Activated CD4-positive, alpha-beta T cell treated with anti-CD3 and anti-CD28 coated beads, Interleukin-2, amount 50 U/mL, for 48 hours (primary cell): Measurements from ENCODE around the gene PKIG.

Experiments
- DNase-seq, 2 experiments: peaks; one replicate each; pipeline ENCODE4 v3.0.0-alpha.2; 2020

The PKIG gene

DNA sequence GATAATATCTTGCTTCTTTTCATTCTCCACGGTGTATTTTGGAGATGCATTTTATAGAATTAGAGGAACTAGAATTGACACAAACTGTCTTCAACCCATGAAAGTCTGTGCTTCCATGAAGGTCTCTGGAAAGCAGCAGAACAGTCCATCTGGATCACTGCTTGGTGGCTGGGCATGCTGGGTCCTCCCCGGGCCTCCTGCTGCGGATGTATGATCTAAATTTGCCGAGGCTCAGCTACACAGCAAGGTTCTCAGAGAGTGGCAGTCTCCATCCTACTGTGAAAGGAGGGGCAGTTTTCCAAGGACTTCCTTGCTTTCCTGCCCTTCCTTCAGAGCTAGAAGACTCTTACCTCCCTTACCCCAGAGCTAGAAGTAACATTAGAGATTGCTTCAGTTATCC, 15.1 kb downstream of the PKIG start:
- no peak for DNase-seq

GRCh38 chr20:44597930-44598329, 15.6 kb downstream of the PKIG start:
- no peak for DNase-seq

- DNase-seq = no peak
These were observed 16.3 kb downstream of the PKIG start for GRCh38 chr20:44598423-44599305.

DNA sequence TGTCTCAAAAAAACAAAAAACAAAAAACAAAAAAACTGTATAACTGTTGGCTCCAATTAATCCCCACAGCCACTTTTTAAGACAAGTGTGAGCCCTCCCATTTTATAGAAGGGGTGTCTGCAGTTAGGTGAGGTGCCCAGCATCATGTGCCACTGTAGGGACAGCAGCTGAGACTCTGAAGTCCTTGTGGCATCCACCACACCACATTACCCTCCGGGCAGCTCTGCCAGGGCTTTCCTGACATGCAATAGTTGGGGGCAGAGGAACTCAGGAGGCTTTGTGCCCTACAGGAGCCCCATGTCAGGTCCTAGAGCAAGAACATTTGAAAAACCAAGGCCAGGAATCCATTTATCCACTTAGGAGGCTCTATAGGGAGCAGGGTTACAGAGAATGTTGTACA, 17.3 kb downstream of the PKIG start:
- DNase-seq = no peak

DNA sequence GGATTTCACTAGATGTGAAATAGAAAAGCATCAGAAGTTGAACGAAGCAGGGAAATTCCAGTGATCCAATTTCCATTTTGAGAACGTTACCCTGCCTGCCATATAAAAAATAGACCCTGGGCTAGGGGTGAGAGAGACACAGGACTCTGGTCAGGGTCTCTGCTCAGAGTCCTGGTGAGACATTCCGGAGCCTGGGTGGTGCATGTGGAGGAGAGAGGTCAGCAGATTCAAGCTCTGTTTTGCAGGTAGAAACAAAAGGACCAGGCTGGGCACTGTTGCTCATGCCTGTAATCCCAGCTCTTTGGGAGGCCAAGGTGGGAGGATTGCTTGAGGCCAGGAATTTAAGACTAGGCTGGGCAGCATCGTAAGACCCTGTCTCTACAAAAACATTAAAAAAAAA, 17.9 kb downstream of the PKIG start:
- DNase-seq = no peak

- no peak for DNase-seq
These were observed 18.4 kb downstream of the PKIG start for GRCh38 chr20:44600758-44601201.

DNA sequence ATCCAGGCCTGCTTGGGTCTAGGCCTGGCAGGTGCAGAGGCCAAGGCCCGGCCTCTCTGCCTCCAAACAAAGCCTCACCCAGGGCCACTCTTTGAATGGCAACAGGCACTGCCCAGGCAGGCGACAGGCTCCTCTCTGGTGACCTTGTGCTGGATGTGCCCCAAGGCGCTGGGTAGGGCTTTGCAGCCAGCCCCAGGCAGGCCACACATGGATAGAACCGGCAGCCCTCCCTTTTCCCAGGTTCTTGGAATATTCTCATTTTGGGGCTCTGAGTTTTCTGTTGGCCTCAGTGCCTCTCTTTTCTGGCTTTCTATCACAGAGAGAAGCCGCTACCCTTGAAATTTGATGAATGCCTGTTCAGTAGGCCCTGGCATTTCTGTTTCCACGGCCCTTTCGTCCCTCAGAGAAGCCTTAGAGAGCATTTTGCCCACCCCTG, 18.9 kb downstream of the PKIG start:
- no peak for DNase-seq

- DNase-seq = no peak
These were observed 19.4 kb downstream of the PKIG start for GRCh38 chr20:44601801-44602204.

DNA sequence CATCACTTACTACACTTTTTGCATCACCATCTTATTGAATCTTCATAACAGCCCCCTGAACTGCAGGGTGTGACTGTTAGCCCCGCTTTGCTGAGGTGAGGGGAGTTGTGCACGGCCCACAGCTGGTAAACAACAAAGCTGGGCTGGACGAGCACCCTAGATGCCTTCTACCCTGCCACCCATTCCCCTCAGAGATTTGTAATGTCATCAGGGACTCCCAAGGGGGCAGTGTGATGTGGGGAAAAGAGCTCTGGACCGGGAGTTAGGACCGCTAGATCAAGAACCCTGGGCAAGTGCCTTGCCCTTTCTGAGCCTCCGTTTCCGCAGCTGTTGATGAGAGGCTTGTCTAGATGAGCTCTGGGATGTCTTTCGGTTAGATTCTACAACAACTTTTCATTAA, 20.9 kb downstream of the PKIG start:
- DNase-seq = no peak

- DNase-seq = no peak
These were observed 24.5 kb downstream of the PKIG start for GRCh38 chr20:44606725-44607441.

GRCh38 chr20:44609006-44609515, 26.7 kb downstream of the PKIG start:
- DNase-seq = no peak

DNA sequence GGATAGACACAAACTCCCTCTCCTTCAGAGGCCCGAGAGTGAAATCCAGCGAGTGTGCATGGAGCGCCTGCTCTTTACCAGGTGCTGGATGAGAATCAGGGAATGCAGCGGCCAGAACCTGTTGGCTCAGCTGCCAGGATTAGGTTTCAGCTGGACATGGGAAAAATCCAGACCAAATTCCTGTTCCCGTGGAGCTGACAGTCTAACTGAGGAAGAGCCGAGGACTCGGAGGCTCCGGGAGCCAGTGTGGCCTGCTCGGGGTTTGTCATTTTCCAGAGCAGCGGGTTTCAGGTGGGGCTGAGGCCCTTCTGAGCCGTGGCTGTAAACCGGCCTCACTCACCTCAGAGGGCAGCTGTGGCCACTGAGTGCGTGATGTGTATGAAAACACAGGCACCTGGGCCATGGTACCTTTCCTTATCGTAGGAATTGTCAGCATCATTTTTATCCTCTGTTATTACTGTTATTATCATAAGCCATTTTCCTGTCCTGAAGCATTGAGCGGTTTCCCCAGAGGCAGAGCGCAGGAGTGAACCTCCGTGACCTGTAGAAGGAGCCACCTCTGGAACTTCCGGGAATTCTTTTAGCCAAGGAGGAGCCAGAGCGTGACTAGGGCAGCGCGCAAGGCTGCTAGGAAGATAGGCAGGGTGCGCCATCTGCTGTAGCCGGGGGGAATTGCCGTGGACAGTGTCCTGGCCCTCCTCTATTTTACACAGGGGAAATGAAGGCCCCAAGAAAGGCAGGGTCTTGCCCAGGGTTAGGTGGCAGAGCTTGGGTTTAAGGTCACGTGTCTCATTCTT, 27.3 kb downstream of the PKIG start:
- DNase-seq = peak; percentile 92 to 93

GRCh38 chr20:44610313-44610962, 28.1 kb downstream of the PKIG start:
- DNase-seq = no peak

- no peak for DNase-seq
These were observed 31.2 kb downstream of the PKIG start for GRCh38 chr20:44613575-44613974.

DNA sequence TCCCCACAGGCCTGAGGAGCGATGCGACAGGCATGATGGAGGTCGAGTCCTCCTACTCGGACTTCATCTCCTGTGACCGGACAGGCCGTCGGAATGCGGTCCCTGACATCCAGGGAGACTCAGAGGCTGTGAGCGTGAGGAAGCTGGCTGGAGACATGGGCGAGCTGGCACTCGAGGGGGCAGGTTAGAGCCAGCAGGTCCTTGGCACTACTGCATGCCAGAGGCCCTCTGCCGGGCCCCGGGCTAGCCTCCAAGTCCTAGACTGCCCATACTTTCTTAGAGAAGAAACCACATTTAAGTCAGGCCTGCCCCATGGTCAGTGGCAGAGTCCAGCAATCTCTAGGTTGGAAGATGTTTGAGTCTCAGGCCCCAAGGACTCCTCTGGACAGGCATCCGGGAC, 32.1 kb downstream of the PKIG start:
- no peak for DNase-seq

DNA sequence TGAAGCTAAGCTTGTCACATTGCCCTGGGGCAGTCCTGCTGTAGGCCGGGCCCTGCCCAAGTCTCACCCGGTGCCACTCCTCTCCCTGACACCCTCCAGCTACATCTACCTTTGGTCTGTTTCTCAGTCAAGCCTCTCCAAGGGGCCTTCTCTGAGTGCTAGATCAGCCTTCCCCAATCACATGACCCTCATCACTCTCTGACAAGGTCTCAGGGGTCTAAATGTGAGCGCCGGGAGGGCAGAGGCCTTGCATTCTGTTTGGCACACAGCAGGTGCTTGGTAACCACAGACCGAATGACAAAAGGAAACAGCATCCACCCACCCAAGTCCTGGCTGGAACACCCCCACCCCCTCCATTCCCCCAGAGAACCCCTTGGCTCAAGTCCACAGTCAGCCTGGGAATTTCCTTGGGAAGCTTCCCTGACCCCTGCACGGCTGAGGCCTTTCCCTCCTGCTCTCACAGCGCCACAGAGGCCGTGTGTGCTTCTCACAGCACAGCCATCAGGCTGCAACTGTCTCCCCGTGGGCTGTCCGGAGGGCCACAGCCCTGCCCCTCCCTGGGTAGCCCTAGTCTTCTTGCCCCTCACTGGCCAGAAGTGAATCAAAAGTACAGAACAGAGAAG, 32.9 kb downstream of the PKIG start:
- DNase-seq = no peak

DNA sequence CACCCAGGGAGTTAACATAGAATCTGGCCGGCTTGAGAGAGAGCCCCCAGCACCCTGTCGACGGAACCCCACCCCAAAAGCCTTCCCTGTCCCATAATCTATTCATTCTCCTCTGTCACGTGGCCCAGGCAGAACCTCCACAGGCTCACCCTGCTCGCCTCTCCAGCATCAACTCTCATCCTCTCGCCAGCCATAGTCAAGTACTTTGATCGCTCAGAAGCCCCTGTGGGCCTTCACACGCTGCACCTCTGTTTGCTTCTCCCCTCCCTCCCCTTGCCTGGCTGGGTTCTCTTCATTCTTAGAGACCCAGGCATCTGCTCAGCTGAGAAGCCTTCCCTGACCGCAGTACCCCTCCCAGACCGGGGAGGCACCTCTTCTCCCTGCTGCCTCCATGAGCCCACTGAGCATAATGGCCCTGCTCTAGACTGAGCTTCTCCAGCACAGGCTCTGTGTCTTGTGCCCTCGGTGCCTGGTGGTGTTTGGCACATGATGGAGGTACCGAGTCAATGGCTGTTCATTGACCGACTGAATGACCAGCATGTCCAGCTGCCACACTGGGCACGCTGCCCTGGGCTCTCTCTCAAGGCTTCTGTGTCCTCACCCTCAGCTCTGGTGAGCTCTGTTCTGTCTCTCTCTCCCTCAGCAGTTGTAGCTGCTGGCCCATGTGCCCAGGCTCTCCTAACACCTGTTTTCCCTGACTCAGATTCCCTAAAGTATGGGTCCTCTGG, 33.7 kb downstream of the PKIG start:
- no peak for DNase-seq

DNA sequence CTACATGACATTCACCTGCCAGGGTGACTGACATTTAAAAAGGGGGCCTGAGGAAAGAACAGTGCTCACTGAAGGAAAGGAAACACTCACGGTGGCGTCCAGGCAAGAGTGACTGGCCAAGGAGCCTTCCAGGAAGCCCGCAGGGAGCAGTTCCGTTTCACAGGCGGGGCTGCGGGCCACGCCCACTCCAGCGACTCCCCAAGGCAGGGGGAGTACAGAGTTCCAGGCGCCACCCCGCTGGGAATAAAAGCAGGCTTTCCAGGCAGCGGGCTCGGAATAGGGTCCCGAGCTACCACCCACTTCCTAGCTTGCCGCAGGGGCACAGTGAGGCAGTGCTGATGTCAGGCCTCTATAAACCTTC, 34.2 kb downstream of the PKIG start:
- no peak for DNase-seq

DNA sequence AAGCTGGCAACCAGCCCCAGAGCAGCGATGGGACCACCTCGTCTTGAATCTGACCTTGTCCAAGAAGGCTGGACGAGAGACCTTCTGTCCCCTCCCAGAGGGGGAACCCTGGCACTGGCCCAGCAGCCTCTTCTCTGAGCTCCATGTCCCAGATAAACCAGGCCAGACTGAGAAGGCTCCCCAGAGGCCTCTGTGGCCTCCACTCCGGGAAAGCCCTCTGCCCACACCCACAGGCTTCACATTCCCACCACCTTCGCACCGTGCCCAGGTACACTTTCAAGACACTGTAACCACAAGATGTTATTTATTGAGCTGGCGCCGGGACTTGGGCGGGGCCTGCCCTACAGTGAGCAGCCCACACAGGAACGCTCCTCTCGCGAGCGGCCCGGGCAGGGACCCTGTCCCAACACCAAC, 35.9 kb downstream of the PKIG start:
- DNase-seq = peak; percentile 33 to 43

- DNase-seq = no peak
These were observed 36.9 kb downstream of the PKIG start for GRCh38 chr20:44619294-44619693.

DNA sequence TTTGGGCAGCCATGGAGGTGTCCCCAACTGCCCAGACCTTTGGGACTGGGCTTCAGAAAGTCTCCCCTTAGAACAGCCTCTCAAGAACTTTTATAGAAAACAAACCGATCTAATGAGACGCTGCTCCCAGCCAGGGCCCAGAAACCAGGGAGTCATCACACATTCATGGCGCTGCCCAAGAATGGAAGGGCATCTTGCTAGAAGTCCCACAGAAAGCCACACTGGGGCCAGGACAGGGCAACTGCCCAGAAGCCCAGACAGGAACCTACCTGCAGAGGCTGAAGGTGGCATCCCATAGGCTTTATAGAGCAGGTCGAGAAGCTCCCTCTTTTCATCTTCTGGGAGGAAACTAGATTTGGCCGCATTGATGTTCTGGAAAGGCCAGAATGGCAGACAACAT, 37.7 kb downstream of the PKIG start:
- DNase-seq = no peak
